ENCODE results near the gene HIVEP2. TPM values are rescaled to one million over a fixed set of nuclear protein-coding genes. Genes with fewer than 3 reads are reported as not detected.

Gene HIVEP2
- total RNA-seq, 1 experiment from 2014 or later, result 10.3 TPM

GRCh38 chr6:142940487-142940886 lies 4.5 kb downstream of the HIVEP2 start:
- Histone ChIP-seq H3K4me1 (ENCODE audit: control insufficient read depth, insufficient read depth, low read length) (peaks cover 31% of the 10 kb centered on the region), H3K27me3 (ENCODE audit: control insufficient read depth, insufficient read depth, low read length) (no peaks in the 10 kb centered on the region), H3K27ac (ENCODE audit: low read length) (no peak overlapping the region), H3K9me3 (ENCODE audit: control insufficient read depth, insufficient read depth, low read depth, low read length) (no peaks in the 10 kb centered on the region), H3K36me3 (ENCODE audit: control insufficient read depth, insufficient read depth, low read length) (no peaks in the 10 kb centered on the region), H3K4me3 (ENCODE audit: low read depth in 2 of 2, low read length in 2 of 2) (no peak overlapping the region)
- CTCF ChIA-PET, result no interaction called here
- no TSS peak for BruUV-seq (replicated peaks)
- TF ChIP-seq TCF7L2 (IDR thresholded peaks at IDR 0.05; ENCODE audit: low read depth, low read length) (no peak), CTCF (IDR thresholded peaks at IDR 0.05) (no peak), POLR2AphosphoS5 (IDR thresholded peaks at IDR 0.05; ENCODE audit: low read depth, low read length) (no peak), REST (IDR thresholded peaks at IDR 0.05; ENCODE audit: insufficient read depth in 1 of 2, low read depth in 2 of 2, low read length in 1 of 2) (no peak), SIN3A (IDR thresholded peaks at IDR 0.05; ENCODE audit: borderline replicate concordance, insufficient read depth, low read depth, low read length) (no peak)
- intact Hi-C loops (cut with micrococcal nuclease; ENCODE audit: unreplicated experiment), result loop anchor here (5.0 kb wide), 2 partner anchors 93 to 248 kb away; no protein-coding TSS in a partner anchor
- DNase-seq (ENCODE audit: low read depth, low spot score), result no peak
- POLR2A ChIA-PET, result no interaction called here
- no peak for ATAC-seq
- in situ Hi-C loops (cut with HindIII; ENCODE audit: low pct_unique_long_range_greater_than_20kb, low sequenced_read_pairs), result no loop called here

GRCh38 chr6:142938510-142938909 lies 6.5 kb downstream of the HIVEP2 start:
- BruUV-seq (replicated peaks), result no TSS peak
- no peak overlapping the region for H3K4me3 ChIP-seq (ENCODE audit: low read depth in 2 of 2, low read length in 2 of 2)
- peaks cover 27% of the 10 kb centered on the region for H3K4me1 ChIP-seq (ENCODE audit: control insufficient read depth, insufficient read depth, low read length)
- DNase-seq (ENCODE audit: low read depth, low spot score) (no peak), ATAC-seq (no peak)
- ChIA-PET POLR2A (no interaction called here), CTCF (interaction anchor here (1.2 kb wide), 1 partner anchor 15 kb away, joined by 3 read pairs; no protein-coding TSS in a partner anchor)
- in situ Hi-C loops (cut with HindIII; ENCODE audit: low pct_unique_long_range_greater_than_20kb, low sequenced_read_pairs), result no loop called here
- no peaks in the 10 kb centered on the region for H3K36me3 ChIP-seq (ENCODE audit: control insufficient read depth, insufficient read depth, low read length)
- no peaks in the 10 kb centered on the region for H3K9me3 ChIP-seq (ENCODE audit: control insufficient read depth, insufficient read depth, low read depth, low read length)
- H3K27me3 ChIP-seq (ENCODE audit: control insufficient read depth, insufficient read depth, low read length), result no peaks in the 10 kb centered on the region
- no peak for TF ChIP-seq POLR2AphosphoS5 (IDR thresholded peaks at IDR 0.05; ENCODE audit: low read depth, low read length)
- TF ChIP-seq SIN3A (IDR thresholded peaks at IDR 0.05; ENCODE audit: borderline replicate concordance, insufficient read depth, low read depth, low read length), result no peak
- intact Hi-C loops (cut with micrococcal nuclease; ENCODE audit: unreplicated experiment), result no loop called here
- no peak overlapping the region; the same call in 1 of the 2 replicates for H3K27ac ChIP-seq (ENCODE audit: low read length)

- H3K27ac ChIP-seq (ENCODE audit: low read length), result no peak overlapping the region
- POLR2A ChIA-PET, result no interaction called here
- CTCF ChIA-PET, result interaction anchor here (1.2 kb wide), 1 partner anchor 14 kb away, joined by 3 read pairs; no protein-coding TSS in a partner anchor
- H3K27me3 ChIP-seq (ENCODE audit: control insufficient read depth, insufficient read depth, low read length), result no peaks in the 10 kb centered on the region
- H3K9me3 ChIP-seq (ENCODE audit: control insufficient read depth, insufficient read depth, low read depth, low read length), result no peaks in the 10 kb centered on the region
- BruUV-seq (replicated peaks), result no TSS peak
- intact Hi-C loops (cut with micrococcal nuclease; ENCODE audit: unreplicated experiment), result no loop called here
- DNase-seq (ENCODE audit: low read depth, low spot score) (no peak), ATAC-seq (no peak)
- in situ Hi-C loops (cut with HindIII; ENCODE audit: low pct_unique_long_range_greater_than_20kb, low sequenced_read_pairs), result no loop called here
- no peak overlapping the region for H3K4me3 ChIP-seq (ENCODE audit: low read depth in 2 of 2, low read length in 2 of 2)
- peaks cover 21% of the 10 kb centered on the region for H3K4me1 ChIP-seq (ENCODE audit: control insufficient read depth, insufficient read depth, low read length)
- no peaks in the 10 kb centered on the region for H3K36me3 ChIP-seq (ENCODE audit: control insufficient read depth, insufficient read depth, low read length)
- TF ChIP-seq SIN3A (IDR thresholded peaks at IDR 0.05; ENCODE audit: borderline replicate concordance, insufficient read depth, low read depth, low read length), result no peak
- no peak for TF ChIP-seq REST (IDR thresholded peaks at IDR 0.05; ENCODE audit: insufficient read depth in 1 of 2, low read depth in 2 of 2, low read length in 1 of 2)
- no peak for TF ChIP-seq CTCF (IDR thresholded peaks at IDR 0.05)
- no peak for TF ChIP-seq TCF7L2 (IDR thresholded peaks at IDR 0.05; ENCODE audit: low read depth, low read length)
- no peak for TF ChIP-seq POLR2AphosphoS5 (IDR thresholded peaks at IDR 0.05; ENCODE audit: low read depth, low read length)
Measured at GRCh38 chr6:142937986-142938385, 7.0 kb downstream of the HIVEP2 start.

Measured in Panc1 (cell line).